K562 (cell line): ENCODE data around the gene AEN. TPM values are rescaled to one million over a fixed set of nuclear protein-coding genes. Genes with fewer than 3 reads are reported as not detected.

ENCODE experiments used
- ATAC-seq: fragments of 200-7000 bp; cut with Tn5 transposase; 3 replicates; pipeline ENCODE4 v1.9.1; 2020; ENCODE audit warnings: moderate library complexity
- BruUV-seq: library from RNA; stranded (reverse); fragments of 400-500 nt; replicated peaks from 2 replicates; lab custom pipeline; 2021; lab: Mats Ljungman, UMichigan
- CTCF ChIA-PET: fragments of 300-600 bp; formaldehyde crosslinking; extraction: SDS; loops from one replicate; lab custom pipeline; 2021; ENCODE audit warnings: low intra/inter-chr PET ratio; lab: Yijun Ruan, JAX
- POLR2A ChIA-PET: fragments of 300-600, 350-650 bp; sonication (Branson Sonifier 250); formaldehyde crosslinking; extraction: SDS; loops from one replicate; lab custom pipeline; 2021; ENCODE audit warnings: antibody characterized with exemption, inconsistent platforms; lab: Yijun Ruan, JAX
- DNase-seq, 4 experiments: peaks; one replicate each; pipeline versions ENCODE4 v3.0.0 to v3.0.0-alpha.2; 2011 to 2018; ENCODE audit warnings: low spot score in 3 of 4, mixed read lengths in 3 of 4; ENCODE audit errors: extremely low read depth in 1 of 4
- FAIRE-seq: peaks from 2 replicates; lab custom pipeline; 2011; peaks lifted over from hg19 to GRCh38; lab: Jason Lieb, UNC
- H2AFZ ChIP-seq: 2 replicates; pipeline ENCODE4 v1.6.0; 2011; ENCODE audit warnings: low read depth, low read length, control low read depth, inconsistent platforms
- H3K27ac ChIP-seq: fragments of 200-600 bp; 3 replicates; pipeline ENCODE4 v1.8.0; 2011; ENCODE audit warnings: low read depth, mild to moderate bottlenecking, control low read depth, inconsistent platforms, low read length, moderate library complexity, mixed read lengths; ENCODE audit errors: extremely low read depth
- H3K27me3 ChIP-seq, 2 experiments: fragments of 300-600 bp in 1 of 2; 2 replicates in 1 of 2; 3 replicates in 1 of 2; pipeline versions ENCODE4 v1.6.0 to v1.8.0; 2011; ENCODE audit warnings: inconsistent platforms in 2 of 2, low read length in 2 of 2, mild to moderate bottlenecking in 1 of 2, mixed read lengths in 1 of 2, moderate library complexity in 1 of 2; ENCODE audit not compliant: control insufficient read depth in 2 of 2, insufficient read depth in 2 of 2
- H3K36me3 ChIP-seq: fragments of 300-600 bp; 3 replicates; pipeline ENCODE4 v1.8.0; 2011; ENCODE audit warnings: mild to moderate bottlenecking, low read length, inconsistent platforms; ENCODE audit not compliant: control insufficient read depth, insufficient read depth
- H3K4me1 ChIP-seq, 2 experiments: fragments of 200-600 bp in 1 of 2; replicated peaks in 1 of 2; 2 replicates in 1 of 2; 3 replicates in 1 of 2; pipeline versions ENCODE4 v1.5.1 to v1.8.0; 2011; ENCODE audit warnings: inconsistent platforms in 2 of 2, low read length in 2 of 2, mild to moderate bottlenecking in 1 of 2, mixed read lengths in 1 of 2, moderate library complexity in 1 of 2; ENCODE audit not compliant: control insufficient read depth in 2 of 2, insufficient read depth in 2 of 2
- H3K4me2 ChIP-seq: 2 replicates; pipeline ENCODE4 v1.6.1; 2011; ENCODE audit warnings: low read length, control low read depth, inconsistent platforms, mixed read lengths; ENCODE audit not compliant: insufficient read depth
- H3K4me3 ChIP-seq: fragments of 200-600 bp; sonication (generic), shearing (Covaris generic); 2 replicates; pipeline ENCODE4 v1.5.1; 2016; ENCODE audit warnings: control low read depth, inconsistent platforms
- H3K79me2 ChIP-seq: fragments of 200-600 bp; 3 replicates; pipeline ENCODE4 v1.8.0; 2011; ENCODE audit warnings: low read length, inconsistent platforms; ENCODE audit not compliant: control insufficient read depth, insufficient read depth
- H3K9ac ChIP-seq, 2 experiments: 2 replicates each; pipeline versions ENCODE4 v1.6.0 to v1.6.1; 2011; ENCODE audit warnings: low read depth in 2 of 2, low read length in 2 of 2, control low read depth in 1 of 2, inconsistent platforms in 1 of 2, mild to moderate bottlenecking in 1 of 2, mixed read lengths in 1 of 2; ENCODE audit not compliant: insufficient read depth in 1 of 2
- H3K9me1 ChIP-seq: one replicate; pipeline ENCODE4 v1.6.0; 2011; ENCODE audit warnings: inconsistent platforms, mild to moderate bottlenecking, low read length, moderate library complexity; ENCODE audit not compliant: control insufficient read depth, insufficient read depth
- H3K9me3 ChIP-seq: replicated peaks from 2 replicates; pipeline ENCODE4 v1.5.1; 2011; ENCODE audit warnings: low read depth, low read length, inconsistent platforms; ENCODE audit not compliant: control insufficient read depth, insufficient read depth
- H4K20me1 ChIP-seq: replicated peaks from 2 replicates; pipeline ENCODE4 v1.6.1; 2011; ENCODE audit warnings: low read length, inconsistent platforms, mixed read lengths; ENCODE audit not compliant: control insufficient read depth, insufficient read depth
- ARID1B ChIP-seq: fragments of 450-650 bp; IDR thresholded peaks from 2 replicates; pipeline ENCODE4 v1.6.1; 2016; ENCODE audit warnings: antibody characterized with exemption, mild to moderate bottlenecking, inconsistent platforms
- BRF1 ChIP-seq: IDR thresholded peaks from 3 replicates; pipeline ENCODE4 v1.6.1; 2011; ENCODE audit warnings: borderline replicate concordance, mild to moderate bottlenecking; ENCODE audit not compliant: insufficient read length; ENCODE audit errors: extremely low read depth
- ESRRA ChIP-seq: fragments of 450-650 bp; IDR thresholded peaks from 2 replicates; pipeline ENCODE4 v1.6.1; 2014; ENCODE audit warnings: low read depth, mild to moderate bottlenecking, moderate library complexity, borderline replicate concordance
- FOXA3 ChIP-seq, 2 experiments: fragments of 450-650 bp in 1 of 2; sonication (generic) in 1 of 2; formaldehyde crosslinking; IDR thresholded peaks in 1 of 2; conservative IDR thresholded peaks in 1 of 2; 2 replicates each; pipeline versions ENCODE4 v1.4.0 to v1.8.0; 2020 to 2022; ENCODE audit warnings: mild to moderate bottlenecking in 2 of 2, missing genetic modification reagents in 1 of 2
- GTF2F1 ChIP-seq: IDR thresholded peaks from 2 replicates; pipeline ENCODE4 v1.6.1; 2011; ENCODE audit warnings: low read depth, low read length, improper control_type of control experiment
- MTA3 ChIP-seq: fragments of 450-650 bp; formaldehyde crosslinking; IDR thresholded peaks from 2 replicates; pipeline ENCODE4 v1.6.1; 2017; ENCODE audit warnings: mild to moderate bottlenecking, borderline replicate concordance
- PCBP2 ChIP-seq: fragments of 200-400 bp; formaldehyde crosslinking; IDR thresholded peaks from 2 replicates; pipeline ENCODE4 v1.6.1; 2018; ENCODE audit warnings: low read length, low read depth, mild to moderate bottlenecking, moderate library complexity; ENCODE audit not compliant: poor library complexity, severe bottlenecking
- PML ChIP-seq: IDR thresholded peaks from 2 replicates; pipeline ENCODE4 v1.6.1; 2012; ENCODE audit warnings: low read length, inconsistent platforms
- ZBTB26 ChIP-seq: fragments of 450-650 bp; formaldehyde crosslinking; IDR thresholded peaks from 2 replicates; pipeline ENCODE4 v1.4.0; 2022; ENCODE audit warnings: missing genetic modification characterization
- ZNF146 ChIP-seq: IDR thresholded peaks from one replicate; pipeline ENCODE4 v1.6.1; 2018; ENCODE audit warnings: missing compliant biosample characterization; ENCODE audit not compliant: unreplicated experiment
- WGBS: fragments of 100-300 bp; shearing (Covaris generic); methylation state at CpG from one replicate; pipeline ENCODE4 v1.1.6; 2016; ENCODE audit warnings: low coverage, mixed read lengths; ENCODE audit not compliant: insufficient coverage; ENCODE audit errors: missing lambda C conversion rate; 5-methylcytosine and 5-hydroxymethylcytosine counted together
- in situ Hi-C: fragments of 300-500 bp; cut with MboI; formaldehyde crosslinking; loops from 4 replicates; pipeline ENCODE4 v1.15.0; 2018; ENCODE audit warnings: inconsistent platforms, mixed read lengths
- intact Hi-C: fragments of 100-400 bp; cut with micrococcal nuclease; formaldehyde crosslinking; loops from 2 replicates; pipeline ENCODE4 v1.14.2; 2022
- polyA plus RNA-seq, 8 experiments: library from polyadenylated mRNA; depleted of rRNA in 4 of 8; stranded (reverse) in 5 of 8; unstranded in 3 of 8; fragments of >200 nt; fragmentation: Nextera tagmentation in 2 of 8; fragmentation: Illumina TruSeq in 1 of 8; extraction: Ambion mirVana in 2 of 8; extraction: Trizol in 1 of 8; gene quantifications; 2 replicates each; pipeline versions ENCODE4 v1.2.1 to v1.2.3, GENCODE V29; 2011 to 2014; ENCODE audit warnings: inconsistent platforms in 1 of 8, missing spikeins in 1 of 8
- total RNA-seq, 7 experiments: library from RNA; depleted of rRNA in 6 of 7; stranded (reverse); fragments of >200 nt in 6 of 7; fragmentation: Illumina TruSeq in 2 of 7; extraction: Trizol in 2 of 7; gene quantifications; 2 replicates each; pipeline versions ENCODE4 v1.2.1 to v1.2.3, GENCODE V29; 2011 to 2021; ENCODE audit warnings: low replicate concordance in 1 of 7
- TF ChIP-seq, protein P1 (sequence below): fragments of 450-650 bp; IDR thresholded peaks from 2 replicates; pipeline ENCODE4 v1.7.1; 2018; ENCODE audit warnings: mild to moderate bottlenecking, low read depth; ENCODE audit not compliant: partially characterized antibody
- TF ChIP-seq, protein P2 (sequence below): sonication (generic); formaldehyde crosslinking; IDR thresholded peaks from 2 replicates; pipeline ENCODE4 v1.5.0; 2020; ENCODE audit warnings: missing genetic modification reagents
- TF ChIP-seq, protein P3 (sequence below): sonication (generic); IDR thresholded peaks from 2 replicates; pipeline ENCODE4 v1.6.1; 2016

AEN gene
- total and polyA plus RNA-seq, 9 of the 15 experiments (the other 6 are each of a cell fraction or from before 2014, with no cell fraction given), result 9.0 to 51.0 (median 32.8) TPM

- Histone ChIP-seq H3K9me1 (no peaks in the 10 kb centered on the region), H2AFZ (no peak overlapping the region), H3K9ac (no peak overlapping the region), H3K27ac (no peak overlapping the region), H3K79me2 (peaks cover 77% of the 10 kb centered on the region), H3K36me3 (peaks cover 71% of the 10 kb centered on the region), H4K20me1 (peaks cover 49% of the 10 kb centered on the region), H3K9me3 (no peaks in the 10 kb centered on the region), H3K4me2 (no peak overlapping the region), H3K4me3 (no peak overlapping the region), H3K4me1 (peaks cover 14 to 31% of the 10 kb centered on the region in 2 experiments; a peak in 4 of 5 replicates), H3K27me3 (no peaks in the 10 kb centered on the region)
- in situ Hi-C loops (no loop called here), intact Hi-C loops (no loop called here)
- FAIRE-seq, result no peak
- WGBS, result 84% methylated on average over 9 of the region's 9 CpGs
- no peak for DNase-seq
- ChIA-PET CTCF (interaction anchor here (0.6 kb wide), 1 partner anchor 99 kb away, joined by 4 read pairs; no protein-coding TSS in a partner anchor), POLR2A (interaction anchor here (0.6 to 1.6 kb wide), 6 partner anchors 8 to 111 kb away, joined by 3 to 5 read pairs (median 3); partner anchors contain the start of gene ISG20)
- BruUV-seq, result no TSS peak
- ATAC-seq, result no peak
- no peak for TF ChIP-seq ZNF146
- no peak for TF ChIP-seq BRF1
- no peak for TF ChIP-seq GTF2F1
- no peak for TF ChIP-seq PCBP2
- TF ChIP-seq, protein P1, sequence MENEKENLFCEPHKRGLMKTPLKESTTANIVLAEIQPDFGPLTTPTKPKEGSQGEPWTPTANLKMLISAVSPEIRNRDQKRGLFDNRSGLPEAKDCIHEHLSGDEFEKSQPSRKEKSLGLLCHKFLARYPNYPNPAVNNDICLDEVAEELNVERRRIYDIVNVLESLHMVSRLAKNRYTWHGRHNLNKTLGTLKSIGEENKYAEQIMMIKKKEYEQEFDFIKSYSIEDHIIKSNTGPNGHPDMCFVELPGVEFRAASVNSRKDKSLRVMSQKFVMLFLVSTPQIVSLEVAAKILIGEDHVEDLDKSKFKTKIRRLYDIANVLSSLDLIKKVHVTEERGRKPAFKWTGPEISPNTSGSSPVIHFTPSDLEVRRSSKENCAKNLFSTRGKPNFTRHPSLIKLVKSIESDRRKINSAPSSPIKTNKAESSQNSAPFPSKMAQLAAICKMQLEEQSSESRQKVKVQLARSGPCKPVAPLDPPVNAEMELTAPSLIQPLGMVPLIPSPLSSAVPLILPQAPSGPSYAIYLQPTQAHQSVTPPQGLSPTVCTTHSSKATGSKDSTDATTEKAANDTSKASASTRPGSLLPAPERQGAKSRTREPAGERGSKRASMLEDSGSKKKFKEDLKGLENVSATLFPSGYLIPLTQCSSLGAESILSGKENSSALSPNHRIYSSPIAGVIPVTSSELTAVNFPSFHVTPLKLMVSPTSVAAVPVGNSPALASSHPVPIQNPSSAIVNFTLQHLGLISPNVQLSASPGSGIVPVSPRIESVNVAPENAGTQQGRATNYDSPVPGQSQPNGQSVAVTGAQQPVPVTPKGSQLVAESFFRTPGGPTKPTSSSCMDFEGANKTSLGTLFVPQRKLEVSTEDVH, result no peak
- TF ChIP-seq ZBTB26, result no peak
- TF ChIP-seq ESRRA, result no peak
- no peak for TF ChIP-seq ARID1B
- TF ChIP-seq MTA3, result no peak
- TF ChIP-seq, protein P2, sequence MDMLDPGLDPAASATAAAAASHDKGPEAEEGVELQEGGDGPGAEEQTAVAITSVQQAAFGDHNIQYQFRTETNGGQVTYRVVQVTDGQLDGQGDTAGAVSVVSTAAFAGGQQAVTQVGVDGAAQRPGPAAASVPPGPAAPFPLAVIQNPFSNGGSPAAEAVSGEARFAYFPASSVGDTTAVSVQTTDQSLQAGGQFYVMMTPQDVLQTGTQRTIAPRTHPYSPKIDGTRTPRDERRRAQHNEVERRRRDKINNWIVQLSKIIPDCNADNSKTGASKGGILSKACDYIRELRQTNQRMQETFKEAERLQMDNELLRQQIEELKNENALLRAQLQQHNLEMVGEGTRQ (CRISPR knock-in tag), result no peak
- TF ChIP-seq FOXA3 (CRISPR knock-in tag; conservative IDR thresholded peaks at IDR 0.05 in 1 of 2, IDR thresholded peaks at IDR 0.05 in 1 of 2), result no peak
- TF ChIP-seq, protein P3, sequence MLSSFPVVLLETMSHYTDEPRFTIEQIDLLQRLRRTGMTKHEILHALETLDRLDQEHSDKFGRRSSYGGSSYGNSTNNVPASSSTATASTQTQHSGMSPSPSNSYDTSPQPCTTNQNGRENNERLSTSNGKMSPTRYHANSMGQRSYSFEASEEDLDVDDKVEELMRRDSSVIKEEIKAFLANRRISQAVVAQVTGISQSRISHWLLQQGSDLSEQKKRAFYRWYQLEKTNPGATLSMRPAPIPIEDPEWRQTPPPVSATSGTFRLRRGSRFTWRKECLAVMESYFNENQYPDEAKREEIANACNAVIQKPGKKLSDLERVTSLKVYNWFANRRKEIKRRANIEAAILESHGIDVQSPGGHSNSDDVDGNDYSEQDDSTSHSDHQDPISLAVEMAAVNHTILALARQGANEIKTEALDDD, result no peak
- no peak for TF ChIP-seq PML
These were observed 3.9 kb downstream of the AEN start for GRCh38 chr15:88624971-88625490.
